Osteocyte (in vitro differentiated cells): ENCODE data around the gene KATNIP. TPM values are rescaled to one million over a fixed set of nuclear protein-coding genes. Genes with fewer than 3 reads are reported as not detected.

ENCODE experiments used
- DNase-seq: peaks from one replicate; pipeline ENCODE4 v3.0.0; 2021; ENCODE audit warnings: mixed read lengths; ENCODE audit not compliant: unreplicated experiment; ENCODE audit errors: extremely low spot score
- H3K27ac Mint-ChIP-seq: one replicate; pipeline ENCODE4 v1.8.0; 2021; ENCODE audit warnings: mild to moderate bottlenecking, mixed read lengths; ENCODE audit not compliant: unreplicated experiment
- H3K27me3 Mint-ChIP-seq: one replicate; pipeline ENCODE4 v1.8.0; 2021; ENCODE audit warnings: mixed read lengths; ENCODE audit not compliant: unreplicated experiment
- H3K36me3 Mint-ChIP-seq: one replicate; pipeline ENCODE4 v1.8.0; 2021; ENCODE audit warnings: mixed read lengths; ENCODE audit not compliant: unreplicated experiment
- H3K4me1 Mint-ChIP-seq: one replicate; pipeline ENCODE4 v1.8.0; 2021; ENCODE audit warnings: mixed read lengths; ENCODE audit not compliant: unreplicated experiment
- H3K4me3 Mint-ChIP-seq: one replicate; pipeline ENCODE4 v1.8.0; 2021; ENCODE audit warnings: mild to moderate bottlenecking, moderate library complexity, mixed read lengths; ENCODE audit not compliant: unreplicated experiment
- H3K9me3 Mint-ChIP-seq: one replicate; pipeline ENCODE4 v1.8.0; 2021; ENCODE audit warnings: mixed read lengths; ENCODE audit not compliant: unreplicated experiment
- CTCF ChIP-seq: fragments of 200-600 bp; sonication (generic); IDR thresholded peaks from 2 replicates; pipeline ENCODE4 v1.5.0; 2021; ENCODE audit warnings: antibody characterized with exemption, mild to moderate bottlenecking, moderate library complexity
- total RNA-seq: library from RNA; stranded (reverse); gene quantifications from 2 replicates; pipeline ENCODE4 v1.2.1, GENCODE V29; 2021

KATNIP gene
- total RNA-seq, 1 donor from 2014 or later, result 30.0 TPM

- Mint-ChIP-seq H3K4me3 (no peak overlapping the region), H3K27ac (no peak overlapping the region), H3K9me3 (no peaks in the 10 kb centered on the region), H3K4me1 (peaks cover 2% of the 10 kb centered on the region), H3K36me3 (peaks cover 41% of the 10 kb centered on the region), H3K27me3 (no peaks in the 10 kb centered on the region)
- no peak for DNase-seq
- no peak for TF ChIP-seq CTCF
These were observed 33.6 kb upstream of the KATNIP start for GRCh38 chr16:27516365-27516764.

- no peak for TF ChIP-seq CTCF
- H3K4me3 Mint-ChIP-seq, result no peak overlapping the region
- no peak for DNase-seq
- no peak overlapping the region for H3K27ac Mint-ChIP-seq
- no peaks in the 10 kb centered on the region for H3K27me3 Mint-ChIP-seq
- H3K9me3 Mint-ChIP-seq, result no peaks in the 10 kb centered on the region
- peaks cover 2% of the 10 kb centered on the region for H3K4me1 Mint-ChIP-seq
- H3K36me3 Mint-ChIP-seq, result peaks cover 44% of the 10 kb centered on the region
These were observed 32.3 kb upstream of the KATNIP start for GRCh38 chr16:27517664-27518063.

GRCh38 chr16:27518226-27518625 is 31.7 kb upstream of the KATNIP start:
- H3K36me3 Mint-ChIP-seq, result peaks cover 45% of the 10 kb centered on the region
- no peak overlapping the region for H3K4me3 Mint-ChIP-seq

GRCh38 chr16:27520982-27521673 is 28.8 kb upstream of the KATNIP start:
- Mint-ChIP-seq H3K27ac (no peak overlapping the region), H3K27me3 (no peaks in the 10 kb centered on the region), H3K36me3 (peaks cover 54% of the 10 kb centered on the region), H3K4me3 (no peak overlapping the region), H3K9me3 (no peaks in the 10 kb centered on the region), H3K4me1 (peaks cover 2% of the 10 kb centered on the region)
- no peak for DNase-seq
- TF ChIP-seq CTCF, result no peak

More at GRCh38 chr16:27518226-27518625, 31.7 kb upstream of the KATNIP start:
- no peak for DNase-seq
- no peak for TF ChIP-seq CTCF
- peaks cover 2% of the 10 kb centered on the region for H3K4me1 Mint-ChIP-seq
- H3K27ac Mint-ChIP-seq, result no peak overlapping the region
- H3K9me3 Mint-ChIP-seq, result no peaks in the 10 kb centered on the region
- no peaks in the 10 kb centered on the region for H3K27me3 Mint-ChIP-seq

- no peak overlapping the region for H3K4me3 Mint-ChIP-seq
- no peaks in the 10 kb centered on the region for H3K27me3 Mint-ChIP-seq
- no peak overlapping the region for H3K27ac Mint-ChIP-seq
- DNase-seq, result no peak
- peaks cover 2% of the 10 kb centered on the region for H3K4me1 Mint-ChIP-seq
- no peak for TF ChIP-seq CTCF
- H3K36me3 Mint-ChIP-seq, result peaks cover 59% of the 10 kb centered on the region
- H3K9me3 Mint-ChIP-seq, result no peaks in the 10 kb centered on the region
These were observed 27.7 kb upstream of the KATNIP start for GRCh38 chr16:27522173-27522707.
